ENCODE measurements around the gene OR10V1.
"Not testable (repeated sequence)": the region's sequence is repeated elsewhere in the genome, so short reads cannot be mapped to it uniquely, and the experiment has no call there.

The OR10V1 gene

GRCh38 chr11:59698506-59698905 is 15.1 kb downstream of the OR10V1 start:
- no peak for TF ChIP-seq JUND (IDR thresholded peaks at IDR 0.05; ENCODE audit: low read depth)
- DNase-seq (ENCODE audit: low read depth in 1 of 2, low spot score in 1 of 2), result no peak
- in situ Hi-C loops (cut with HindIII; ENCODE audit: low pct_unique_long_range_greater_than_20kb, low sequenced_read_pairs), result no loop called here

- in situ Hi-C loops (cut with HindIII; ENCODE audit: low pct_unique_long_range_greater_than_20kb, low sequenced_read_pairs), result no loop called here
- no peak for DNase-seq (ENCODE audit: low read depth in 1 of 2, low spot score in 1 of 2)
Observed at GRCh38 chr11:59692915-59693314, 20.7 kb downstream of the OR10V1 start.

GRCh38 chr11:59691156-59691555 is 22.5 kb downstream of the OR10V1 start:
- TF ChIP-seq JUND (IDR thresholded peaks at IDR 0.05; ENCODE audit: low read depth), result no peak
- DNase-seq (ENCODE audit: low read depth in 1 of 2, low spot score in 1 of 2), result no peak
- in situ Hi-C loops (cut with HindIII; ENCODE audit: low pct_unique_long_range_greater_than_20kb, low sequenced_read_pairs), result no loop called here

More at GRCh38 chr11:59692915-59693314, 20.7 kb downstream of the OR10V1 start:
- TF ChIP-seq JUND (IDR thresholded peaks at IDR 0.05; ENCODE audit: low read depth), result no peak

DNA sequence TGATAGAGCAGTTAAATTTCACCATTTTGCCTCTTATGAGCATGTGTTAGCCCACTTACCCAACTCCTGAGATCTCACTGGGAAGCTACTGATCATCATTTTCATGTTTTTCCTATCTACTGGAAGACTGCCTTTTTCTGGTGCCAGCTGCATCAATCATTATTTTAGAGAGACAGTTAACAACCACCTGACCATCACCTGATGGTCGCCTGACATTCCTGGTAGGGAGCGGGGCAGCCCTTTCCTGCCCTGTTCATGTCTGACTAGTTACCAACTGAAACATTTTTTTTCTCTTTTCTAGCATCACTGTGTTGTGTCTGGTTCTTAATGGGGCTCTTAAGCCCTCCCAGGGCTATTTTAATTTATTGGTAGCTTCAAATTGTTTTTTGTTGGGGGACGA is 24.6 kb downstream of the OR10V1 start:
- in situ Hi-C loops (cut with HindIII; ENCODE audit: low pct_unique_long_range_greater_than_20kb, low sequenced_read_pairs), result no loop called here
- no peak for TF ChIP-seq JUND (IDR thresholded peaks at IDR 0.05; ENCODE audit: low read depth)

GRCh38 chr11:59681260-59681725 is 32.4 kb downstream of the OR10V1 start:
- DNase-seq (ENCODE audit: low read depth in 1 of 2, low spot score in 1 of 2); in situ Hi-C loops (cut with HindIII; ENCODE audit: low pct_unique_long_range_greater_than_20kb, low sequenced_read_pairs): not testable (repeated sequence)

More for the DNA sequence above, 24.6 kb downstream of the OR10V1 start:
- no peak for DNase-seq (ENCODE audit: low read depth in 1 of 2, low spot score in 1 of 2)

- TF ChIP-seq JUND (IDR thresholded peaks at IDR 0.05; ENCODE audit: low read depth), result no peak
Observed at GRCh38 chr11:59680287-59681154, 33.1 kb downstream of the OR10V1 start.

DNA sequence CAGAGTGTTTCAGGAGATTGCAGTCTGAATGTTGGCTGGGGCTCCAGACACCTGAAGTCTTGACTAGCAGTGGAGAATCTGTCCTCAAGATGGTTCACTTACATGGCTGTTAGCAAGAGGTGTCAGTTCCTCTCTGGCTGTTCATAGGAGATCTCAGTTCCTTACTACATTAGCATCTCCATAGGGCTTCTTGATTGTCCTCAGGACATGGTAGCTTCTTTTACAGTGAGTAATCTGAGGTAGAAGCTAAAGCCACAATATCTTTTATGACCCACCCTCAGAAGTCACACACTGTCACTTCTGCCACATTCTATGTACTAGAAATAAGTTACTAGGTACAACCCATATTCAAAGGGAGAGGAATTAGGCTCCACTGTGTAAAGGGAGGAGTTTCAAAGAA is 34.3 kb downstream of the OR10V1 start:
- TF ChIP-seq JUND (IDR thresholded peaks at IDR 0.05; ENCODE audit: low read depth), result no peak
- in situ Hi-C loops (cut with HindIII; ENCODE audit: low pct_unique_long_range_greater_than_20kb, low sequenced_read_pairs), result no loop called here
- no peak for DNase-seq (ENCODE audit: low read depth in 1 of 2, low spot score in 1 of 2)

More at GRCh38 chr11:59680287-59681154, 33.1 kb downstream of the OR10V1 start:
- peak; percentile 69 to 90 for DNase-seq (ENCODE audit: low read depth in 1 of 2, low spot score in 1 of 2)
- in situ Hi-C loops (cut with HindIII; ENCODE audit: low pct_unique_long_range_greater_than_20kb, low sequenced_read_pairs), result no loop called here

DNA sequence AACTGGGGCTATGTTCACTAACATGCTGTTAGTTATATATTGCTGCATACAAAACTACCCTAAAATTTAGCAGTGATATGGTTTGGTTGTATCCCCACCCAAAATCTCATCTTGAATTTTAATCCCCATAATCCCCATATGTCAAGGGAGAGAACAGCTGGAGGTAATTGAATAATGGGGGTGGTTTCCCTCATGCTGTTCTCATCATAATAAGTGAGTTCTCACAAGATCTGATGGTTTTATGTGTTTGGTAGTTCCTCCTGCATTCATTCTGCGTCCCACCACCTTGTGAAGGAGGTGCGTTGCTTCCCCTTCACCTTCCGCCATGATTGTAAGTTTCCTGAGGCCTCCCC is 34.9 kb downstream of the OR10V1 start:
- in situ Hi-C loops (cut with HindIII; ENCODE audit: low pct_unique_long_range_greater_than_20kb, low sequenced_read_pairs), result no loop called here
- no peak for DNase-seq (ENCODE audit: low read depth in 1 of 2, low spot score in 1 of 2)
- no peak for TF ChIP-seq JUND (IDR thresholded peaks at IDR 0.05; ENCODE audit: low read depth)

GRCh38 chr11:59678118-59678812 is 35.4 kb downstream of the OR10V1 start:
- no peak for DNase-seq (ENCODE audit: low read depth in 1 of 2, low spot score in 1 of 2)
- TF ChIP-seq JUND (IDR thresholded peaks at IDR 0.05; ENCODE audit: low read depth), result no peak
- in situ Hi-C loops (cut with HindIII; ENCODE audit: low pct_unique_long_range_greater_than_20kb, low sequenced_read_pairs), result no loop called here

- in situ Hi-C loops (cut with HindIII; ENCODE audit: low pct_unique_long_range_greater_than_20kb, low sequenced_read_pairs), result no loop called here
- no peak for DNase-seq (ENCODE audit: low read depth in 1 of 2, low spot score in 1 of 2)
- TF ChIP-seq JUND (IDR thresholded peaks at IDR 0.05; ENCODE audit: low read depth), result no peak
Observed at GRCh38 chr11:59676205-59676604, 37.4 kb downstream of the OR10V1 start.

GRCh38 chr11:59674291-59674690 is 39.4 kb downstream of the OR10V1 start:
- DNase-seq (ENCODE audit: low read depth in 1 of 2, low spot score in 1 of 2), result no peak
- in situ Hi-C loops (cut with HindIII; ENCODE audit: low pct_unique_long_range_greater_than_20kb, low sequenced_read_pairs), result no loop called here
- TF ChIP-seq JUND (IDR thresholded peaks at IDR 0.05; ENCODE audit: low read depth), result no peak

- TF ChIP-seq JUND (IDR thresholded peaks at IDR 0.05; ENCODE audit: low read depth), result no peak
- in situ Hi-C loops (cut with HindIII; ENCODE audit: low pct_unique_long_range_greater_than_20kb, low sequenced_read_pairs), result no loop called here
- no peak for DNase-seq (ENCODE audit: low read depth in 1 of 2, low spot score in 1 of 2)
Observed at GRCh38 chr11:59673291-59673690, 40.4 kb downstream of the OR10V1 start.

DNA sequence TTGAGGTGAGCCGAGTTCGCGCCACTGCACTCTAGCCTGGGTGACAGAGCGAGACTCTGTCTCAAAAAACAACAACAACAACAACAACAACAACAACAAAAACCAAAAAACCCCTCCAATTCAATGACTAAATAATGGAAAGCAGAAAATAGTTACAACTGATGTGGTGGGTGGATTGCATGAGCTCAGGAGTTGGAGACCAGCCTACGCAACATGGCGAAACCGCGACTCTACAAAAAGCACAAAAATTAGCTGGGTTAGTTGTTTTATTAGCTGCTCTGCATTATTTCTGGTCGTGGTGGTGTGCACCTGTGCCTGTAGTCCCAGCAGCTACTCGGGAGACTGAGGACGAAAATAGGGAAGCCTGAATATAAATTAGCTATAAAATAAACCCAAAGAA is 42.2 kb downstream of the OR10V1 start:
- in situ Hi-C loops (cut with HindIII; ENCODE audit: low pct_unique_long_range_greater_than_20kb, low sequenced_read_pairs), result no loop called here
- DNase-seq (ENCODE audit: low read depth in 1 of 2, low spot score in 1 of 2), result no peak
- TF ChIP-seq JUND (IDR thresholded peaks at IDR 0.05; ENCODE audit: low read depth), result no peak
